ENCODE measurements around the gene DCLK1. TPM values are rescaled to one million over a fixed set of nuclear protein-coding genes. Genes with fewer than 3 reads are reported as not detected.

DCLK1 gene
- total and polyA plus RNA-seq, 10 of the 15 experiments (the other 5 are each of a cell fraction or from before 2014, with no cell fraction given) = not detected

- no peak for TF ChIP-seq CREB1 (IDR thresholded peaks at IDR 0.05; ENCODE audit: low read depth)
Observed at GRCh38 chr13:35780613-35781012, 350.6 kb downstream of the DCLK1 start (continued).

GRCh38 chr13:35771898-35772297, 359.3 kb downstream of the DCLK1 start:
- no peaks in the 10 kb centered on the region; the same call in 1 of the 2 replicates for H4K20me1 ChIP-seq (ENCODE audit: control insufficient read depth, insufficient read depth)
- DNase-seq (ENCODE audit: low read depth, low spot score) = no peak
- FAIRE-seq = no peak
- no peaks in the 10 kb centered on the region for H3K9me3 ChIP-seq (replicated peaks; ENCODE audit: control insufficient read depth, insufficient read depth, low read length)
- H3K79me2 ChIP-seq (ENCODE audit: control insufficient read depth, insufficient read depth, low read length) = no peaks in the 10 kb centered on the region
- no peaks in the 10 kb centered on the region for H3K4me1 ChIP-seq (ENCODE audit: control insufficient read depth, insufficient read depth, low read length)
- no peak for TF ChIP-seq CHD4 (IDR thresholded peaks at IDR 0.05)
- TF ChIP-seq IKZF1 (conservative IDR thresholded peaks at IDR 0.05) = no peak
- no peak for TF ChIP-seq PAX5 (IDR thresholded peaks at IDR 0.05; ENCODE audit: borderline replicate concordance, low read depth, low read length)
- no peak for TF ChIP-seq BCL3 (IDR thresholded peaks at IDR 0.05; ENCODE audit: borderline replicate concordance, insufficient read depth, low read depth, low read length, poor library complexity, severe bottlenecking)
- no peak for TF ChIP-seq LARP7 (IDR thresholded peaks at IDR 0.05)
- TF ChIP-seq CBFB (IDR thresholded peaks at IDR 0.05; ENCODE audit: low read depth) = no peak
- TF ChIP-seq TBL1XR1 (IDR thresholded peaks at IDR 0.05; ENCODE audit: low read depth, low read length) = no peak
- TF ChIP-seq BACH1 (IDR thresholded peaks at IDR 0.05; ENCODE audit: borderline replicate concordance) = no peak
- no peak for TF ChIP-seq ATF2 (IDR thresholded peaks at IDR 0.05; ENCODE audit: low read length)
- no peak for TF ChIP-seq BMI1 (IDR thresholded peaks at IDR 0.05; ENCODE audit: borderline replicate concordance)
- no peak for TF ChIP-seq KLF5 (IDR thresholded peaks at IDR 0.05; ENCODE audit: partially characterized antibody)
- no peak for TF ChIP-seq CREM (IDR thresholded peaks at IDR 0.05; ENCODE audit: low read depth)
- no peak for TF ChIP-seq SIN3A (IDR thresholded peaks at IDR 0.05; ENCODE audit: low read depth, low read length)
- no peak for TF ChIP-seq CHD1 (IDR thresholded peaks at IDR 0.05; ENCODE audit: low read depth, low read length)
- TF ChIP-seq IRF5 (IDR thresholded peaks at IDR 0.05; ENCODE audit: borderline replicate concordance) = no peak
- TF ChIP-seq BCL11A (IDR thresholded peaks at IDR 0.05; ENCODE audit: low read depth, low read length) = no peak
- TF ChIP-seq HSF1 (IDR thresholded peaks at IDR 0.05; ENCODE audit: low read depth, low read length) = no peak
- H3K27me3 ChIP-seq (replicated peaks in 1 of 2; ENCODE audit: control insufficient read depth in 2 of 2, insufficient read depth in 2 of 2, low read length in 1 of 2) = no peaks in the 10 kb centered on the region
- CTCF ChIA-PET = no interaction called here
- no peak overlapping the region for H3K4me2 ChIP-seq (ENCODE audit: control insufficient read depth, insufficient read depth)
- POLR2A ChIA-PET = no interaction called here
- 29% methylated on average over 5 of the region's 5 CpGs for WGBS (ENCODE audit: insufficient coverage, insufficient replicate concordance, low lambda C conversion rate, missing lambda C conversion rate)
- H3K36me3 ChIP-seq (ENCODE audit: control insufficient read depth in 2 of 2, insufficient read depth in 2 of 2, low read length in 1 of 2) = no peaks in the 10 kb centered on the region
- H3K9ac ChIP-seq (ENCODE audit: control insufficient read depth, insufficient read depth, low read length) = no peak overlapping the region
- no peak for ATAC-seq
- intact Hi-C loops (cut with micrococcal nuclease; ENCODE audit: unreplicated experiment) = no loop called here
- no peak overlapping the region for H3K27ac ChIP-seq (ENCODE audit: control insufficient read depth, insufficient read depth)
- H2AFZ ChIP-seq (ENCODE audit: control insufficient read depth, low read depth, low read length) = no peak overlapping the region
- SMC1A ChIA-PET (ENCODE audit: uncharacterized antibody, unreplicated experiment) = no interaction called here
- no TSS peak for BruUV-seq (replicated peaks)
- no peak overlapping the region for H3K4me3 ChIP-seq
- in situ Hi-C loops (cut with MboI) = no loop called here
- RAD21 ChIA-PET (ENCODE audit: unreplicated experiment) = interaction anchor here (0.6 kb wide), 1 partner anchor 40 kb away, joined by 3 read pairs; no protein-coding TSS in a partner anchor
